HL-60 (cell line): ENCODE measurements around the gene NTN1.

Experiments
- GABPA ChIP-seq: IDR thresholded peaks from 2 replicates; pipeline ENCODE4 v1.6.1; 2012; ENCODE audit warnings: low read depth
- POLR2AphosphoS5 ChIP-seq: IDR thresholded peaks from 2 replicates; pipeline ENCODE4 v1.6.1; 2012; ENCODE audit warnings: low read depth
- SPI1 ChIP-seq: IDR thresholded peaks from 2 replicates; pipeline ENCODE4 v1.6.1; 2012; ENCODE audit warnings: low read depth, mild to moderate bottlenecking, borderline replicate concordance
- TF ChIP-seq, protein P1 (sequence below): IDR thresholded peaks from one replicate; pipeline ENCODE4 v1.5.1; 2011; ENCODE audit warnings: low read length, control low read depth, inconsistent platforms; ENCODE audit not compliant: insufficient read depth
- TF ChIP-seq, protein P2 (sequence below): IDR thresholded peaks from 2 replicates; pipeline ENCODE4 v1.6.1; 2012; ENCODE audit warnings: low read depth; ENCODE audit not compliant: insufficient replicate concordance

DNA sequence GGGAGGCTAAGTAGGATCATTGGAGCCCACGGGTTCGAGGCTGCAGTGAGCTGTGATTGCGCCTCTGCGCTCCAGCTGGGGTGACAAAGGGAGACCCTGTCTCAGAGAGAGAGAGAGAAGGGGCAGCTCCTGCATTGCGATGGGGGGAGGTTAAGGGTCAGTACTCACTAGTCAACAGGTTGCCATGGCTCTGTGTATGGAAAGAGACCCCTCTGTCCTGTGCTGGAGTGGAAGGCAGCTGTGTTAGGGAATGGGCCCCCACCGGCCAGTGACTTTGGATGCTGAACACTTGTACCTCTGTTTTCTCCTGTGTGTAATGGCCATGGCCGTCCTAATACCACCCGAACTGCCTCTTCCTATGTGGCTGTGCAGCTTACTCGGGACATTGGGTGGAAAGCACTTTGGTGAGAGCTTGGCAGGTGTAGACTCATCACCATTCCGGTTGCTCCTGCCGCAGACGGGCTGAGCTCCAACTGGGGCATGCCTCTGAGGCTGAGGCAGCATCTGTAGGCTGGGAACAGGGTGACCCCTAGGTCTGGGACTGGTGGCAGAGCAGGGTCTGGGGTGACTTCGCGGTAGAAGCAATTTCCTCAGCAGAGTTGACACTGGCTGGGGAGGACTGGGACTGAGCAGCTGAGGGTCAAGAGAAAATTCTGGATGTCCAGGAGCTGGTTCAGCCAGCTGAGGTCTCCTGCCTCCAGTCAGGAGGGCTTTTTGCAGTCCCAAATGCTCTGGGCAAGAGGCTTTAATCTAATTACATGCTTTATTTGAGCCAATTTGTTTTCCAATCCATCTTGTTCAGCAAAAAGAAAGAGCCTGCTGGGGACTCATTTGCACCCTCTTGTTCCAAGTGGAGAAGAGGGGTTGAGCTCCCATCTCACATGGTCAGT, 184.5 kb downstream of the NTN1 start:
- TF ChIP-seq, protein P1, sequence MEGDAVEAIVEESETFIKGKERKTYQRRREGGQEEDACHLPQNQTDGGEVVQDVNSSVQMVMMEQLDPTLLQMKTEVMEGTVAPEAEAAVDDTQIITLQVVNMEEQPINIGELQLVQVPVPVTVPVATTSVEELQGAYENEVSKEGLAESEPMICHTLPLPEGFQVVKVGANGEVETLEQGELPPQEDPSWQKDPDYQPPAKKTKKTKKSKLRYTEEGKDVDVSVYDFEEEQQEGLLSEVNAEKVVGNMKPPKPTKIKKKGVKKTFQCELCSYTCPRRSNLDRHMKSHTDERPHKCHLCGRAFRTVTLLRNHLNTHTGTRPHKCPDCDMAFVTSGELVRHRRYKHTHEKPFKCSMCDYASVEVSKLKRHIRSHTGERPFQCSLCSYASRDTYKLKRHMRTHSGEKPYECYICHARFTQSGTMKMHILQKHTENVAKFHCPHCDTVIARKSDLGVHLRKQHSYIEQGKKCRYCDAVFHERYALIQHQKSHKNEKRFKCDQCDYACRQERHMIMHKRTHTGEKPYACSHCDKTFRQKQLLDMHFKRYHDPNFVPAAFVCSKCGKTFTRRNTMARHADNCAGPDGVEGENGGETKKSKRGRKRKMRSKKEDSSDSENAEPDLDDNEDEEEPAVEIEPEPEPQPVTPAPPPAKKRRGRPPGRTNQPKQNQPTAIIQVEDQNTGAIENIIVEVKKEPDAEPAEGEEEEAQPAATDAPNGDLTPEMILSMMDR, result no peak
- no peak for TF ChIP-seq POLR2AphosphoS5
- no peak for TF ChIP-seq SPI1
- TF ChIP-seq GABPA, result no peak
- TF ChIP-seq, protein P2, sequence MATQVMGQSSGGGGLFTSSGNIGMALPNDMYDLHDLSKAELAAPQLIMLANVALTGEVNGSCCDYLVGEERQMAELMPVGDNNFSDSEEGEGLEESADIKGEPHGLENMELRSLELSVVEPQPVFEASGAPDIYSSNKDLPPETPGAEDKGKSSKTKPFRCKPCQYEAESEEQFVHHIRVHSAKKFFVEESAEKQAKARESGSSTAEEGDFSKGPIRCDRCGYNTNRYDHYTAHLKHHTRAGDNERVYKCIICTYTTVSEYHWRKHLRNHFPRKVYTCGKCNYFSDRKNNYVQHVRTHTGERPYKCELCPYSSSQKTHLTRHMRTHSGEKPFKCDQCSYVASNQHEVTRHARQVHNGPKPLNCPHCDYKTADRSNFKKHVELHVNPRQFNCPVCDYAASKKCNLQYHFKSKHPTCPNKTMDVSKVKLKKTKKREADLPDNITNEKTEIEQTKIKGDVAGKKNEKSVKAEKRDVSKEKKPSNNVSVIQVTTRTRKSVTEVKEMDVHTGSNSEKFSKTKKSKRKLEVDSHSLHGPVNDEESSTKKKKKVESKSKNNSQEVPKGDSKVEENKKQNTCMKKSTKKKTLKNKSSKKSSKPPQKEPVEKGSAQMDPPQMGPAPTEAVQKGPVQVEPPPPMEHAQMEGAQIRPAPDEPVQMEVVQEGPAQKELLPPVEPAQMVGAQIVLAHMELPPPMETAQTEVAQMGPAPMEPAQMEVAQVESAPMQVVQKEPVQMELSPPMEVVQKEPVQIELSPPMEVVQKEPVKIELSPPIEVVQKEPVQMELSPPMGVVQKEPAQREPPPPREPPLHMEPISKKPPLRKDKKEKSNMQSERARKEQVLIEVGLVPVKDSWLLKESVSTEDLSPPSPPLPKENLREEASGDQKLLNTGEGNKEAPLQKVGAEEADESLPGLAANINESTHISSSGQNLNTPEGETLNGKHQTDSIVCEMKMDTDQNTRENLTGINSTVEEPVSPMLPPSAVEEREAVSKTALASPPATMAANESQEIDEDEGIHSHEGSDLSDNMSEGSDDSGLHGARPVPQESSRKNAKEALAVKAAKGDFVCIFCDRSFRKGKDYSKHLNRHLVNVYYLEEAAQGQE, result no peak
